OCI-LY1 (cell line): ENCODE data around the gene EVL.

Experiments used
- H2AFZ ChIP-seq: fragments of 200-600 bp; sonication (generic), shearing (Covaris generic); 2 replicates; pipeline ENCODE4 v1.6.0; 2014; ENCODE audit warnings: antibody characterized with exemption, mild to moderate bottlenecking, low read length
- H3F3A ChIP-seq: fragments of 200-600 bp; sonication (generic), shearing (Covaris generic); 2 replicates; pipeline ENCODE4 v1.6.0; 2014; ENCODE audit warnings: mild to moderate bottlenecking, antibody characterized with exemption, low read length, moderate library complexity; ENCODE audit not compliant: insufficient read depth
- H3K27ac ChIP-seq: fragments of 200-600 bp; sonication (generic); 2 replicates; pipeline ENCODE4 v1.5.1; 2014; ENCODE audit warnings: low read length, mixed run types, mild to moderate bottlenecking, low read depth; ENCODE audit not compliant: poor library complexity, severe bottlenecking
- H3K27me3 ChIP-seq: fragments of 200-600 bp; sonication (generic); 2 replicates; pipeline ENCODE4 v1.6.0; 2014; ENCODE audit warnings: antibody characterized with exemption, mild to moderate bottlenecking, low read length, moderate library complexity; ENCODE audit not compliant: insufficient read depth
- H3K36me3 ChIP-seq: fragments of 200-600 bp; sonication (generic); 2 replicates; pipeline ENCODE4 v1.6.1; 2014; ENCODE audit warnings: mild to moderate bottlenecking, antibody characterized with exemption, low read length, moderate library complexity, mixed read lengths; ENCODE audit not compliant: insufficient read depth
- H3K4me1 ChIP-seq: fragments of 200-600 bp; sonication (generic); 2 replicates; pipeline ENCODE4 v1.5.1; 2014; ENCODE audit warnings: mild to moderate bottlenecking, low read length, moderate library complexity; ENCODE audit not compliant: insufficient read depth, severe bottlenecking
- H3K4me2 ChIP-seq: fragments of 200-600 bp; sonication (generic), shearing (Covaris generic); 2 replicates; pipeline ENCODE4 v1.6.1; 2014; ENCODE audit warnings: low read length
- H3K4me3 ChIP-seq: fragments of 200-600 bp; sonication (generic); 2 replicates; pipeline ENCODE4 v1.5.1; 2014; ENCODE audit warnings: low read length, low read depth, mild to moderate bottlenecking, mixed read lengths; ENCODE audit not compliant: poor library complexity, severe bottlenecking
- H3K79me2 ChIP-seq: fragments of 200-600 bp; shearing (Covaris generic); 2 replicates; pipeline ENCODE4 v1.6.1; 2016; ENCODE audit warnings: mixed run types, low read length, mixed read lengths; ENCODE audit not compliant: insufficient read depth
- H3K9ac ChIP-seq: fragments of 200-600 bp; sonication (generic), shearing (Covaris generic); 2 replicates; pipeline ENCODE4 v1.6.1; 2014; ENCODE audit warnings: mild to moderate bottlenecking, low read length, mixed read lengths
- H3K9me2 ChIP-seq: fragments of 200-600 bp; sonication (generic), shearing (Covaris generic); 2 replicates; pipeline ENCODE4 v1.6.1; 2014; ENCODE audit warnings: low read depth, mild to moderate bottlenecking, low read length, mixed read lengths
- H3K9me3 ChIP-seq: fragments of 200-600 bp; shearing (Covaris generic); 2 replicates; pipeline ENCODE4 v1.6.1; 2014; ENCODE audit warnings: low read length, mixed read lengths
- H4K20me1 ChIP-seq: fragments of 200-600 bp; sonication (generic), shearing (Covaris generic); 2 replicates; pipeline ENCODE4 v1.6.0; 2016; ENCODE audit warnings: mild to moderate bottlenecking, low read length; ENCODE audit not compliant: insufficient read depth
- CTCF ChIP-seq: fragments of 200-600 bp; sonication (generic), shearing (Covaris generic); IDR thresholded peaks from 2 replicates; pipeline ENCODE4 v1.5.1; 2017; ENCODE audit warnings: mild to moderate bottlenecking, antibody characterized with exemption, low read length, moderate library complexity, mixed read lengths
- EZH2 ChIP-seq: fragments of 200-600 bp; sonication (generic), shearing (Covaris generic); IDR thresholded peaks from 2 replicates; pipeline ENCODE4 v1.8.0; 2017; ENCODE audit warnings: borderline replicate concordance, mixed run types, mild to moderate bottlenecking, antibody characterized with exemption, low read length, moderate library complexity, mixed read lengths

The EVL gene

GRCh38 chr14:100018482-100018881, 46.7 kb upstream of the EVL start:
- no peak overlapping the region for H3K27ac ChIP-seq
- H3K36me3 ChIP-seq, result no peaks in the 10 kb centered on the region
- no peaks in the 10 kb centered on the region for H3K27me3 ChIP-seq
- H2AFZ ChIP-seq, result no peak overlapping the region
- no peaks in the 10 kb centered on the region for H3K79me2 ChIP-seq
- H3K9ac ChIP-seq, result no peak overlapping the region
- no peak overlapping the region for H3K4me3 ChIP-seq
- no peak for TF ChIP-seq EZH2
- no peak for TF ChIP-seq CTCF
- H3F3A ChIP-seq, result no peaks in the 10 kb centered on the region
- no peaks in the 10 kb centered on the region for H4K20me1 ChIP-seq
- no peaks in the 10 kb centered on the region for H3K9me2 ChIP-seq
- no peaks in the 10 kb centered on the region for H3K9me3 ChIP-seq
- no peak overlapping the region for H3K4me2 ChIP-seq
- H3K4me1 ChIP-seq, result no peaks in the 10 kb centered on the region

DNA sequence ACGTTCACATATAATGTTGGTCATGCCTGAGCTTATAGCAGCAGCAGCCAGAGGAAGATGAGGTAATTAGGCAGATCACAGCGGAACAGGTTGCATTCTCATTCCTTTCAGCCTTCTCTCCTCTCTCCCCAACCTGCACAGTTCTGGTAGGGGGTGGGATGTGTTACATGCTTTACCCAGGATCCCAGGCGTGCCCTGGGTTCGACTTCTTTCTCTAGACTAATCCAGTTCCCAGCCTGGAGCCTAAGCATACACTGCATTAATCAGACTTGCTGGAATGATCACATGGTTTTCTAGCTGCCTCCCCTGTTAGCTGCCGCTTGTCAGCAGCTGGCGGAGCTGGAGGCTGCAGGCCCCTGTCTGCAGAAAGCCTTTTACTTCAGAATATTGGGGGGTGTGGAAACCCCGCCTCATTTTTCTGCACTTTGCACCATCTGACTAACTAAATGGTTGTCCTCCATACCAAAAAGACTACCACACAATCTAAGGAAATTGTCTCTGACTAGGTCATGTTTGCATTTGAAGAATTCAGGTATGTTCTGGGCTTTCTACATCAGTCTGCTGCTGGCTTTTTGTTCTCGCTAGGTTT, 46.0 kb upstream of the EVL start:
- Histone ChIP-seq H2AFZ (no peak overlapping the region), H3K4me1 (no peaks in the 10 kb centered on the region), H3K9ac (no peak overlapping the region), H3K27ac (no peak overlapping the region), H4K20me1 (no peaks in the 10 kb centered on the region), H3K27me3 (no peaks in the 10 kb centered on the region), H3F3A (no peaks in the 10 kb centered on the region), H3K4me3 (no peak overlapping the region), H3K36me3 (no peaks in the 10 kb centered on the region), H3K4me2 (no peak overlapping the region), H3K9me2 (no peaks in the 10 kb centered on the region), H3K9me3 (no peaks in the 10 kb centered on the region), H3K79me2 (no peaks in the 10 kb centered on the region)
- no peak for TF ChIP-seq EZH2
- no peak for TF ChIP-seq CTCF

- Histone ChIP-seq H3F3A (no peaks in the 10 kb centered on the region), H3K27ac (no peak overlapping the region), H3K4me3 (no peak overlapping the region), H3K4me1 (no peaks in the 10 kb centered on the region), H3K27me3 (no peaks in the 10 kb centered on the region), H3K9ac (no peak overlapping the region), H3K9me3 (no peaks in the 10 kb centered on the region), H3K79me2 (no peaks in the 10 kb centered on the region), H3K36me3 (no peaks in the 10 kb centered on the region), H3K9me2 (no peaks in the 10 kb centered on the region), H3K4me2 (no peak overlapping the region), H2AFZ (no peak overlapping the region), H4K20me1 (no peaks in the 10 kb centered on the region)
- no peak for TF ChIP-seq EZH2
- no peak for TF ChIP-seq CTCF
These were observed 44.6 kb upstream of the EVL start for GRCh38 chr14:100020629-100021028.
